Stimulated activated CD4-positive, alpha-beta T cell treated with anti-CD3 and anti-CD28 coated beads, Interleukin-2, amount 100 ng/mL, for 24 hours (primary cell): ENCODE results near the gene KBTBD12.

Experiments used
- DNase-seq, 2 donors: peaks; one replicate each; pipeline ENCODE4 v3.0.0-alpha.2; 2020

The KBTBD12 gene

DNA sequence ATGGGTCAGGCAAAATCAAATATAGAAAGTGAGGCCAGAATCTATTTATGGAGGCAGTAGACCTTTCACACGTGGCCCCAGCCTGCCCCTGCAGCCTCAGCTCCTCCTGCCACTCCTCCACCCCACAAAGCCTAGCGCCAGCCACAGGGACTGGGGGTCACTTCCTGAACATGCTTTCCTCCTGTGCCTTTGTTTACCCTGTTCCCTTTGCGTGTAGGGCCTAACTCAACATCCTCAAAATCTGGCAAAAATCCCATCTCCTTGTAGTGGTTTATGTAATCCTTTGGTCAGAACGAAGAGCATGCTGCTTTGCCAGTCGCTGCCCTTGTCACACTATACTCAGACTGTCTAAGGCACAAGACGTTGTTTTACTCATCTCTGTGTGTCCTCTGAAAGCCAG lies 39.6 kb downstream of the KBTBD12 start:
- no peak for DNase-seq

GRCh38 chr3:127955728-127956127 lies 40.7 kb downstream of the KBTBD12 start:
- no peak for DNase-seq

- DNase-seq = no peak
Observed at GRCh38 chr3:127959041-127959440, 44.0 kb downstream of the KBTBD12 start.

GRCh38 chr3:127959873-127960272 lies 44.8 kb downstream of the KBTBD12 start:
- no peak for DNase-seq

DNA sequence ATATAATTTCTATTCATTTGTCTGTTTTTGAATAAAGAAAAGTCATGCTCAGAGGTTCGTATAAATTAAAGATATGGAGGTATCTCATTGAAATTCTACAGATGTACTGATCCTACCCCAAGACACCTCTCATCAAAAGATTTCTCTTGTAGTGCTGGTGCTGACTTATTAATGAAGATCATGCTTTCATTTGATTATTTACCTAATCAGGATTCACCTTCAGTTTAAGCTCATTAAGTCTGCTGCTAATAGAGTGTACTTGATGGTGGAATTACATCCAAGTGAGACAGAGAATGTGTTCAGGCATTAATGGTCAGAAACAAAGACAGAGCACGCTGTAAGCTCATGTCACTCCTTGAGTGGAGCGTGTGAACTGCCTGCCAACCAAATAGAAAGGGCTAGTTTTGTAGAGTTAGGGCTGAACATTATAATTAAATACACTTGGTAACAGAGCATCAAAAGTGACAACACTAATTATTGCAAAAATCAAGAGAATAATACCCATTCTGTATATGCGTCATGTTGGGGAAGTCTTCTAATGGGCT lies 45.5 kb downstream of the KBTBD12 start:
- DNase-seq = no peak

GRCh38 chr3:127961124-127961523 lies 46.1 kb downstream of the KBTBD12 start:
- no peak for DNase-seq

DNA sequence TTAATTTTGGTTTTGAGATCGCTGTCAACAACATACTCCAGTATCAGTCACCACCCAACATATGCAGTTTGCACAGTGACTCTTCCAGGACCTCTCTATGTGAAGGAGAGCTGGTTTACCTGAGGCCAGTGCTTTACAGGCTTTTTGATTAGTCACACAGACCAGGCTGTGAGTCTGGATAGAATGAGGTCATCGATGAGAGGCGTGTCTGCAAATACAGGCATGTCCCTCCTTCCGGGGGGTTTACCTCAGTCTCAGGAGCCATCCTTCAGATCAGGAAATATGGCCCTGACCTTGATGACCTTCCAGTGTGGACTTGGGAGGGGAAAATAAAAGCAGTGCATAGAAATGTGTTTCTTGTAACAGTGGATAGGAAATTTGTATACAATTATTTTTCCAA lies 46.9 kb downstream of the KBTBD12 start:
- no peak for DNase-seq

DNA sequence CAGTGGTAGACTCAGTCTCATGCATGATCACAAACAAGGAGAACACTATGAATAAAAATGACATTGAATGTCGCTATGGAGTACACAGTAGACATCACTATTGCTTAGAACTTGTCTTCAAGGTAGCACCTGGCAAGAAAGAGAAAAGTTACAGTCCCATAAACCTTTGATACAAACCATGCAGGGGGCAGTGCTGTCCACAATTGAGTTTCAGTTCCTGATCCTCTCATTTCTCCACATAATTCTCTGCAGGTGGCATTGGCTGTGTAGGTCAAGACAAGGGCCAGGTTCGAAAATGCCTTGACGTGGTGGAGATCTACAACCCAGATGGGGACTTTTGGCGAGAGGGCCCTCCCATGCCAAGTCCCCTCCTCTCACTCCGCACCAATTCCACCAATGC lies 47.9 kb downstream of the KBTBD12 start:
- DNase-seq = no peak

DNA sequence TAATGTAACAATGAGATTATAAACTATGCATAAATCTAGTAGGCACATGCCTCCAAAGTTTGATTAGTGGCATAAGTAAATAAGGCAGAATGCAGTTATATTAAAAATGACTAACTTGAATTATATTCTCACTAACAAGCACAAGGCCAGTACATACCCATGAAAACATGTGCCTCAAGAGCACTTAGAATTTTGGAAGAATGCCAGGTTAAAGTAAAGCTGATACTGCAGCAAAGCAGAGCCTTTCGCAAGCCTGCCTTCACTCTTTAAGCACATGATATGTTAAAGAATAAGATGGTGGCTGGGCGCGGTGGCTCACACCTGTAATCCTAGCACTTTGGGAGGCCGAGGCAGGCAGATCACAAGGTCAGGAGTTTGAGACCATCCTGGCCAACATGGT lies 49.0 kb downstream of the KBTBD12 start:
- DNase-seq = no peak

DNA sequence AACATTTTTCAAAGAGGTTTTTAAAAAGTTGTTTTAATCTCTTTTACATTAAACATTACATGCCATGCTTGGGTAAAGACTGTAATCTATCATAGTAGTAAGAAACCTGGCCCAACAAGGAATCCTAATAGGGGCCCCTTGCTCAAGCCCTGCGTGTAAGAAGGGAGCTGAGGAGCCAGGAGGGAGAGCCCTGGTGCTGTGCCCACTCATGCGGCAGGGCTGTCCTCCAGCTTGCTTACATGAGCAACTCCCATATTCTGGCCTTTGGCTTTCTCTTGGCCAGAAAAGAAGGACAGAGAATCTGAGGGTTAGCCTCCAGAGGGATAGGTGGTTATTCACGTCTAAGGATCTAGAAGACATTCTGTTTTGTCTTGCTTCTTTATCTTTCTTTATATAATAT lies 49.8 kb downstream of the KBTBD12 start:
- no peak for DNase-seq

DNA sequence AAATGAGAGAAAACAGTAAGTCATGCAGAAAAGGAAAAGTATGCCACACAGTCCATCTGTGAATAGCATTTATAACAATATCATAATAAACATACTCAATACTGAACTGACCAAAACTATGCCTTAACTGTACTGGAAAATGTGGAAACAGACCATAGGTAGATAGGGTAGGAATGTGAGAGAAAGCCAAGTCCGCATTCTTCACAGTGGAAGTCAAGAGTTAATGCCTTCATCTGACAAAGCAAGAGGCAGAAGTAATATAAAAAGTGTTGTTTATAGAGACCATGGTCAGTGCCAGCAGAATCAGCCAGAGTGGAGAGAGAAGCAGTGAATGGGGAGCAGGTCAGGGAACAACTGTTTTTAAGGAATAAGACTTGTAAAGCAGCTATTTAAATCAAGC lies 52.3 kb downstream of the KBTBD12 start:
- no peak for DNase-seq

DNA sequence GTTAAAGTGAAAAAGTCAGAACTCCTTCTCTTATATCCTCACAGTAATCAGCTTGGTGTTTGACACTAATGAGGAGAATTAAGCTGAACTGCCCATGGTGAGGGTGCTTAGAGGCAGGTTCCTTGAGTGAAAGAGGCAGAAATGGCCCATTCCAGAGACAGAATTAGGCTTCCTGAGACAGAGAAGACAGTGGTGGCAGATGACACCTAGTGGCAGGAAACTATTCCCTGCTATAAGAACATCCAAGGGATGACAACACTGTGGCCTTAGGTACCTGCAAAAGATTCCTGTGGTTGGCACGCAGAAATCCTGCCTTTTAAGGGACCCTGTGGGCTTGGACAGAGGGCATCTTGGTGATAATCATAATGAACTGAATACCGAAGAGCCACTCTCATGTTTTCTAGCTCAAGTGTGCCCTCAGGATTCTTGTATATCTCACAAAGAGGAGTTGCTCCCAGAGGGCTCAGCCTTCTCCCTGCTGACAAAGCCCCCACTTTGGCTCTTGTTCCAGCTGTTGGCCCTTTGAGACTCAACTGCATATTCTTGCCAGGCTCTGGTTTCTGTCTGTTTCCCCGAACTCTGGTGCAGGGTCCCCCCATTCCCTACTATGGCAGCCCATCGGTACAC lies 56.0 kb downstream of the KBTBD12 start:
- no peak for DNase-seq

- DNase-seq = no peak
Observed at GRCh38 chr3:127974226-127974625, 59.2 kb downstream of the KBTBD12 start.

GRCh38 chr3:127975153-127976029 lies 60.4 kb downstream of the KBTBD12 start:
- no peak for DNase-seq

- DNase-seq = no peak
Observed at GRCh38 chr3:127978636-127979035, 63.6 kb downstream of the KBTBD12 start.

- DNase-seq = no peak
Observed at GRCh38 chr3:127979473-127979872, 64.4 kb downstream of the KBTBD12 start.

- DNase-seq = no peak
Observed at GRCh38 chr3:127981097-127981496, 66.1 kb downstream of the KBTBD12 start.

- DNase-seq = no peak
Observed at GRCh38 chr3:127982155-127982554, 67.1 kb downstream of the KBTBD12 start.

- no peak for DNase-seq
Observed at GRCh38 chr3:127984241-127984975, 69.4 kb downstream of the KBTBD12 start.

DNA sequence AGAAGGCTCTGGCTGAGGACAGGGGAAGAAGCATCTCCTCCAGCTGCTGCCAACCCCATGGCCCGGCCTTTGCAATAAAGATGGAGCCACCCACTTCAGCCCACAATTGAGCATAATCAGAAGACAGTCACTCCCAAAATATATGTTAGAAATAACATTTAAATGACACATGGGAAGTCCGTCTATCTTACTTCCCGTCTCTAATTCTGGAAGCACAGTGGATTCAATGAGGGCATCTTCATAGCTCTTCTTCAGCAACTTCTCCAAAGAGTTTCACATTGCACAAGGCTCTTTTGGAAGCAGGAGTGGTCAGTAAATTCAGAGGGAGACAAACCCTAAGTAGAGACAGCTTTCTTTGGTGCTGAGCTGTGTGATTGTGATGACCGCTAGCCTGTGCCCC lies 70.2 kb downstream of the KBTBD12 start:
- DNase-seq = no peak

DNA sequence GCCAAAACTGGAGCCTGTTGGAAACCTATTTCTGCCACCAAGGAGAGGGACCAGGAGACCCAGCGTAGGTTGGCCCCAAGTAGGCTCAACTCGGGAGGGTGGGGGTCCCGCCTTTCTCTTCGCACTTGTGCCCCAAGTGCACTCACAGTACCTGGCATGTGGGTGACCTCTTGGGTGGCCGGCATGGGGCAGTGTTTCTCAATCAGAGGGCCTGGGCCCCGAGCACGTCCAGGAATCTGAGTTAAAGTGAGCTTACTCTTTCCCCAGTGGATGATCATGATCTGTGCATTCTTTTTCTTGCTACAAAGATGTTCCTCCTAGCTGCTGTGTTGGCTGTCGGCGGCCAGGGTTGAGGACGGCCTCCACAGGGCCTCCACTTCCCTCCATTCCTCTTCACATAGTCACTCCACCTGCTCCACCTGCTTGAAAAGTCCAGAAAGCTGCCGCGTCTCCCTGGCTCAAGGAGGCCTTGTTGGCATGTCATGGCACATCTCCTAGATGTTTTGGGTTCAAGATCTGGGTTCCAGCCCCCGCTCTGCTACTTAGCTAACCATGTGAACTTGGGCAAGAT lies 70.7 kb downstream of the KBTBD12 start:
- no peak for DNase-seq

GRCh38 chr3:127986803-127987202 lies 71.8 kb downstream of the KBTBD12 start:
- no peak for DNase-seq

GRCh38 chr3:127987309-127987995 lies 72.4 kb downstream of the KBTBD12 start:
- no peak for DNase-seq
